Neural crest cell (in vitro differentiated cells): ENCODE data around the gene RLF. TPM values are rescaled to one million over a fixed set of nuclear protein-coding genes. Genes with fewer than 3 reads are reported as not detected.

ENCODE experiments used
- DNase-seq: peaks from one replicate; pipeline ENCODE4 v3.0.0; 2021; ENCODE audit warnings: low read depth, mixed read lengths, low spot score
- H3K27ac Mint-ChIP-seq: one replicate; pipeline ENCODE4 v1.8.0; 2021; ENCODE audit warnings: mild to moderate bottlenecking, mixed read lengths; ENCODE audit not compliant: unreplicated experiment
- H3K27me3 Mint-ChIP-seq: 2 replicates; pipeline ENCODE4 v1.8.0; 2021; ENCODE audit warnings: low read depth, mild to moderate bottlenecking, mixed read lengths
- H3K36me3 Mint-ChIP-seq: 2 replicates; pipeline ENCODE4 v1.8.0; 2021; ENCODE audit warnings: low read depth, mild to moderate bottlenecking, mixed read lengths
- H3K4me1 Mint-ChIP-seq: 2 replicates; pipeline ENCODE4 v1.8.0; 2021; ENCODE audit warnings: mixed read lengths
- H3K4me3 Mint-ChIP-seq: one replicate; pipeline ENCODE4 v1.8.0; 2021; ENCODE audit warnings: mild to moderate bottlenecking, mixed read lengths
- H3K9me3 Mint-ChIP-seq: 2 replicates; pipeline ENCODE4 v1.8.0; 2021; ENCODE audit warnings: mixed read lengths
- CTCF ChIP-seq: fragments of 200-600 bp; sonication (generic); conservative IDR thresholded peaks from 2 replicates; pipeline ENCODE4 v1.5.0; 2021; ENCODE audit warnings: antibody characterized with exemption, mild to moderate bottlenecking
- total RNA-seq: library from RNA; stranded (reverse); gene quantifications from 2 replicates; pipeline ENCODE4 v1.2.1, GENCODE V29; 2021

The RLF gene
- total RNA-seq, 1 donor from 2014 or later: 24.0 TPM

- TF ChIP-seq CTCF: peak; percentile 83
- Mint-ChIP-seq H3K9me3 (no peaks in the 10 kb centered on the region), H3K27me3 (peaks cover 82% of the 10 kb centered on the region), H3K36me3 (no peaks in the 10 kb centered on the region), H3K4me1 (peaks cover 3% of the 10 kb centered on the region), H3K4me3 (no peak overlapping the region), H3K27ac (no peak overlapping the region)
- DNase-seq: peak; percentile 60
Observed at GRCh38 chr1:40143891-40144575, 17.2 kb upstream of the RLF start.

DNA sequence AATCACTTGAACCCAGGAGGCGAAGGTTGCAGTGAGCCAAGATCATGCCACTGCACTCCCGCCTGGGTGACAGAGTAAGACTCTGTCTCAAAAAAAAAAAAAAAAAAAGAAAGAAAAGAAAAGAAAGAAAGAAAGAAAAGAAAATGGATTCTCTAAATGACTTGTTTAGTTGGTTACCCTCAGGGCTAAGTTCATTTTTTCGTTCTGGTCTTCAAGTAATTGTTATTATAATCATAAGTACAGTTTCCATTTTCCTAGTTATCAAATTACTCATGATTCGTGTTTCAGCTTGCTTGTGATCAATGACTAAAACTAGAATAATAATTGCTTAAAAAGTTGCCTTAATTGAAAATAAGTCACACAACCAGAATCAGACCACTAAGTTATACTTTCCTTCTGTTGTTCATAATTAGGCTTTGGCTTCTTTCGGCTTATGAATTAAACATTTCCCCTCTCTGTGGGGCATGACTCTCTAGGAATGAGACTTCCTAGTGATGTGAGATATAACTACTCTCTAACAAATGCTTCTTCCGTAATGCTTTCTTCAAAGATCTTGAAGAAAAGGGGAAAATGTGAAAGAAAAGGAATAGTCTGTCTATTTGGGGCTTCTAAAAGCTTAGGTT is 9.6 kb upstream of the RLF start:
- Mint-ChIP-seq H3K9me3 (no peaks in the 10 kb centered on the region), H3K27me3 (peaks cover 50% of the 10 kb centered on the region), H3K27ac (no peak overlapping the region), H3K4me1 (no peaks in the 10 kb centered on the region), H3K36me3 (no peaks in the 10 kb centered on the region), H3K4me3 (no peak overlapping the region)
- TF ChIP-seq CTCF: no peak
- no peak for DNase-seq

DNA sequence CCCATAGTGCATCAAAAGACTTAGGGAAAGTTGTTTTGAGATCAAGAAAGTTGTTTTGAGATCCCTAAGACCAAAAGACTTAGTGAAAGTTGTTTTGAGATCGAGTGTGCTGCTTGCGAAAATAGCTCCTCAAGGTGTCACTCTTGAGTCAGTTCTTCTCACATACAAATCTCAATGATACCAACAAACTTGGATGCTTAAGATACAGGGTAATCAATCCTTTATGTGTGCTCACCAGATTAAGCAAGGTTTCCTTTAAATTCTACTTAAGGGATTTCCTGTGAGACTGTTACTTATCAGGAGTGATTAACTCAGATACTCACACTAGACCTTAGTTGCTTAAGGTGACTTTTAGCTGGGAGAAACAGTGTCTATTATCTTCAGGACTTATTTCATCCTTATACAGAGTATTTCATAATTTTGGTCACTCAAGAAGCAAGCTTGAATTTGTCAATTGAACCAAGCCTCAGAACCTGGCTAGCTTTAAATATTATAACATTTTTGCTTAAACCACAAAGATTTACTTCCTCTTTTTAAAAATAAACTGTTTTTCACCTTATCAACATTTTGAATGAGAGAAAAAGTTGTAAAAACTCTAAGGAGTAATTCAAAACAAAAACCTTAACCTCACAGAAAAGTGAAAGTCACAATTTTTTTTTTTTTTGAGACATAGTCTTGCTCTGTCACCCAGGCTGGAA is 8.0 kb upstream of the RLF start:
- peak; percentile 16 for DNase-seq
- H3K36me3 Mint-ChIP-seq: no peaks in the 10 kb centered on the region
- no peaks in the 10 kb centered on the region for H3K4me1 Mint-ChIP-seq
- peak; percentile 74 for TF ChIP-seq CTCF
- no peak overlapping the region for H3K4me3 Mint-ChIP-seq
- H3K27ac Mint-ChIP-seq: no peak overlapping the region
- no peaks in the 10 kb centered on the region for H3K9me3 Mint-ChIP-seq
- H3K27me3 Mint-ChIP-seq: peaks cover 34% of the 10 kb centered on the region

- Mint-ChIP-seq H3K9me3 (no peaks in the 10 kb centered on the region), H3K4me1 (no peaks in the 10 kb centered on the region), H3K27me3 (peaks cover 29% of the 10 kb centered on the region), H3K4me3 (no peak overlapping the region), H3K27ac (no peak overlapping the region), H3K36me3 (no peaks in the 10 kb centered on the region)
- TF ChIP-seq CTCF: no peak
- DNase-seq: no peak
Observed at GRCh38 chr1:40155135-40155534, 6.1 kb upstream of the RLF start.

DNA sequence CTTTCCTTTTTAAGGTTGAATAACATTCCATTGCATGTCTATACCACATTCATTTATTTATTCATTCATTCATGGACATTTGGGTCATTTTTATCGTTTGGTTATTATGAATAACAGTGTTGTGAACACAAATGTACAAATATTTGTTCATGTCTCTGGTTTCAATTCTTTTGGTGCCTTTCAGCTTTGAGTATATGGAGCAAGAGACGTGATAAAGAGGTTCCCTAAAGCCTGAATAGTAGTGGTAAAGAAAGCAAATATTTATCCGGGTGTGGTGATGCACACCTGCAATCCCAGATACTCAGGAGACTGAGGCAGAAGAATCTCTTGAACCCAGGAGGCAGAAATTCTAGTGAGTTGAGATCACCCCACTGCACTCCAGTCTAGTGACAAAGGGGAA is 5.3 kb upstream of the RLF start:
- Mint-ChIP-seq H3K9me3 (no peaks in the 10 kb centered on the region), H3K36me3 (no peaks in the 10 kb centered on the region), H3K4me3 (no peak overlapping the region), H3K27ac (no peak overlapping the region), H3K27me3 (peaks cover 29% of the 10 kb centered on the region), H3K4me1 (peaks cover 3% of the 10 kb centered on the region)
- no peak for DNase-seq
- TF ChIP-seq CTCF: no peak
